Adrenal gland (tissue), 12 donors: Measurements from ENCODE around the gene TMEM204. TPM values are rescaled to one million over a fixed set of nuclear protein-coding genes. Genes with fewer than 3 reads are reported as not detected.

Source experiments
- DNase-seq, 7 donors: peaks; one replicate each; pipeline ENCODE4 v3.0.0-alpha.2; 2019 to 2020
- H3K27ac ChIP-seq, 5 donors: fragments of 200-600 bp; sonication (generic) in 4 of 5; 1 replicate in 3 of 5; 2 replicates in 2 of 5; pipeline versions ENCODE4 v1.5.1 to v1.8.0; 2016 to 2020; ENCODE audit warnings: mild to moderate bottlenecking in 1 of 5
- H3K27me3 ChIP-seq: fragments of 200-600 bp; 2 replicates; pipeline ENCODE4 v1.8.0; 2021
- H3K36me3 ChIP-seq, 2 donors: fragments of 200-600 bp; replicated peaks in 1 of 2; 1 replicate in 1 of 2; 2 replicates in 1 of 2; pipeline versions ENCODE4 v1.5.1 to v1.8.0; 2018 to 2022
- H3K4me1 ChIP-seq, 2 donors: fragments of 200-600 bp; replicated peaks in 1 of 2; 1 replicate in 1 of 2; 2 replicates in 1 of 2; pipeline versions ENCODE4 v1.5.1 to v1.8.0; 2018 to 2021
- H3K4me3 ChIP-seq, 4 donors: fragments of 200-600 bp; sonication (generic) in 3 of 4; one replicate each; pipeline ENCODE4 v1.5.1; 2016 to 2018
- H3K9me3 ChIP-seq, 3 donors: fragments of 200-600 bp; sonication (generic) in 1 of 3; replicated peaks in 1 of 3; 1 replicate in 2 of 3; 2 replicates in 1 of 3; pipeline versions ENCODE4 v1.5.1 to v1.8.0; 2016 to 2021
- POLR2A ChIP-seq, 2 donors: fragments of 450-650 bp; IDR thresholded peaks; one replicate each; pipeline ENCODE4 v1.6.1; 2017; ENCODE audit warnings: antibody characterized with exemption in 2 of 2, mild to moderate bottlenecking in 2 of 2, moderate library complexity in 1 of 2
- WGBS, 4 donors: extraction: QIAGEN DNeasy Blood & Tissue Kit in 2 of 4; methylation state at CpG; one replicate each; pipeline versions ENCODE4 v1.1.5 to v1.1.7; 2013 to 2017; 5-methylcytosine and 5-hydroxymethylcytosine counted together
- intact Hi-C, 2 donors: fragments of 100-400 bp; cut with DNase I; formaldehyde crosslinking; loops; one replicate each; pipeline versions ENCODE4 v1.14.1 to v1.15.0; 2022 to 2023
- polyA plus RNA-seq, 3 donors: library from polyadenylated mRNA; stranded (reverse); fragments of 200-250 nt in 2 of 3; fragments of 350-450 nt in 1 of 3; fragmentation: Illumina TruSeq in 1 of 3; extraction: RNeasy Lipid Tissue Mini Kit (QIAGEN cat#74804) in 1 of 3; gene quantifications; one replicate each; pipeline ENCODE4 v1.2.3, GENCODE V29; 2013 to 2014
- total RNA-seq, 9 donors: library from RNA; depleted of rRNA in 4 of 9; stranded (reverse); fragments of >200 nt in 4 of 9; fragments of 120-200 nt in 1 of 9; fragmentation: NEBNext Ultra II Directional in 1 of 9; extraction: Animal tissue kit (Norgen Biotek cat#: 25700) in 1 of 9; gene quantifications; one replicate each; pipeline versions ENCODE4 v1.1.0 to v1.2.4, GENCODE V29; 2013 to 2023
- TF ChIP-seq, protein P1 (sequence below), 6 experiments: fragments of 450-650 bp in 4 of 6; fragments of 200-600 bp in 2 of 6; sonication (generic) in 1 of 6; IDR thresholded peaks; 1 replicate in 5 of 6; 2 replicates in 1 of 6; pipeline versions ENCODE4 v1.5.1 to v1.8.0; 2016 to 2021; ENCODE audit warnings: antibody characterized with exemption in 6 of 6, mild to moderate bottlenecking in 2 of 6, moderate library complexity in 1 of 6
- donor health status: healthy with polysubstance abuse.
- donor health status: Bipolar disorder and iron deficiency.
- donor health status: DM: yes; HTN: yes; CAD: no.
- donor health status: DM: no; HTN: no; CAD: no.
- donor health status: DM: no; HTN: no; CAD: no.
- donor health status: DM: yes; HTN: yes; CAD: no.

The TMEM204 gene
- total and polyA plus RNA-seq, 12 donors: 7.4 to 77.2 (median 26.0) TPM

DNA sequence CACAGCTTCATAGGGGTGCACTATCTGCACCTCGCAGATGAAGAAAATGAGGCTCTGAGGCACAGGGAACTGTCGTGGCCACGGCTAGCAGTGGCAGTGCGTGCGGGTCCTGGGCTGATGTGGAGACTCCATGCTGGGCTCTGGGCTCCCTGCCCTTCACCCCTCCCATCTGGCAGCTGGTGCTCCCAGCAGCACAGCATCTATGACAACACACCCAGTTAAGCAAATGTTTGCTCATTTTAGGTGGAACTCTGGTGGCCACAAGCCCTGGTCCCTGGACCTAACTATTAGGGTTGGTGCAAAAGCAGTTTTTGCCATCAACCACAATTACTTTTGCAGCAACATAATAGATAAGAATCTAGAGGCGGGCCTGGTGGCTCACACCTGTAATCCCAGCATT is 47.5 kb downstream of the TMEM204 start:
- Histone ChIP-seq H3K36me3 (peaks cover 0 to 40% of the 10 kb centered on the region in 2 donors), H3K4me1 (no peaks in the 10 kb centered on the region), H3K9me3 (no peaks in the 10 kb centered on the region), H3K27me3 (no peaks in the 10 kb centered on the region), H3K27ac (no peak overlapping the region), H3K4me3 (no peak overlapping the region)
- 95 to 98% (median 96%) methylated on average over 6 of the region's 6 CpGs for WGBS, 4 donors
- TF ChIP-seq, protein P1, sequence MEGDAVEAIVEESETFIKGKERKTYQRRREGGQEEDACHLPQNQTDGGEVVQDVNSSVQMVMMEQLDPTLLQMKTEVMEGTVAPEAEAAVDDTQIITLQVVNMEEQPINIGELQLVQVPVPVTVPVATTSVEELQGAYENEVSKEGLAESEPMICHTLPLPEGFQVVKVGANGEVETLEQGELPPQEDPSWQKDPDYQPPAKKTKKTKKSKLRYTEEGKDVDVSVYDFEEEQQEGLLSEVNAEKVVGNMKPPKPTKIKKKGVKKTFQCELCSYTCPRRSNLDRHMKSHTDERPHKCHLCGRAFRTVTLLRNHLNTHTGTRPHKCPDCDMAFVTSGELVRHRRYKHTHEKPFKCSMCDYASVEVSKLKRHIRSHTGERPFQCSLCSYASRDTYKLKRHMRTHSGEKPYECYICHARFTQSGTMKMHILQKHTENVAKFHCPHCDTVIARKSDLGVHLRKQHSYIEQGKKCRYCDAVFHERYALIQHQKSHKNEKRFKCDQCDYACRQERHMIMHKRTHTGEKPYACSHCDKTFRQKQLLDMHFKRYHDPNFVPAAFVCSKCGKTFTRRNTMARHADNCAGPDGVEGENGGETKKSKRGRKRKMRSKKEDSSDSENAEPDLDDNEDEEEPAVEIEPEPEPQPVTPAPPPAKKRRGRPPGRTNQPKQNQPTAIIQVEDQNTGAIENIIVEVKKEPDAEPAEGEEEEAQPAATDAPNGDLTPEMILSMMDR (IDR thresholded peaks at IDR 0.05): no peak
- no peak for TF ChIP-seq POLR2A (IDR thresholded peaks at IDR 0.05)
- intact Hi-C loops: no loop called here
- DNase-seq: no peak

DNA sequence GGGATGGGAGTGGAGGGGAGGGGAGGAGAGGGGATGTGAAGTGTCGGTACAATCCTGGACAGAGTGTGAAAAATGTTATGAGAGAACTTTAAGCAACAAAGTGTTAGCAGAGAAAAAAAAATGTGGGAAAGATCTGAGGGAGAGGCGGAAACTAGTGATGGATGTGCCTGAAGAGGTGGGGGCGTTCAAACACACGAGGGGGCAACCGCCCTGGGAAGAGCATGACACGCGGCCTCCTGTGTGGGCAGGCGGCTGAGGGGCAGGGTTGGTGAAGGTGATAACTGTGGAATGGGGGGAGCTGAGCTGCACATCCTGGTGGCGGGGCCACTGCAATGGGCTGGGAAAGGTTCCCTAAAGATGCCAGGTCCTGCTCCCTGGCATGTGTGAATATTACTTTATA is 48.3 kb downstream of the TMEM204 start:
- Histone ChIP-seq H3K27ac (no peak overlapping the region), H3K4me3 (no peak overlapping the region), H3K36me3 (peaks cover 0 to 43% of the 10 kb centered on the region in 2 donors), H3K4me1 (no peaks in the 10 kb centered on the region), H3K27me3 (no peaks in the 10 kb centered on the region), H3K9me3 (no peaks in the 10 kb centered on the region)
- TF ChIP-seq POLR2A (IDR thresholded peaks at IDR 0.05): no peak
- TF ChIP-seq, protein P1 (IDR thresholded peaks at IDR 0.05): no peak
- 83 to 90% (median 87%) methylated on average over 9 of the region's 9 CpGs for WGBS, 4 donors
- DNase-seq: no peak
- intact Hi-C loops: no loop called here

DNA sequence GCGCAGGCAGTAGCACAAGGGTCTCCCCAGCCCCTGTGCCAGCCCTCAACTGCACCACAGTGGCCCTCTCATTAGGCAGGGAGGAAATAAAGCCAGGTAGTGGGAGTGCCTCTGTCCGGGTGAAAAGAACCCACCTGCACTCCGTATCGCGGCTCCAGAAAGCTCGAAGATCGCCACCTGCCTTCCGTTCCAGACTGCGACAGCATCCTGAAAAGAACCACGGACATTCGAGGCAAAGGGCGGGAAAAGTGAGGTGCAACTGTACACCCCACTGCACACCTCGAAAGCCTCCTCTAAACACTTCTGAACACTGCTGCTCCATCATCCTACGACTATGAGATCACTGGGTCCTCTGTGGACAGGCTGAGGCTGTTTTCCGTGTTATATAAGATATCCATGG is 49.7 kb downstream of the TMEM204 start:
- DNase-seq: no peak
- Histone ChIP-seq H3K4me3 (no peak overlapping the region), H3K27me3 (no peaks in the 10 kb centered on the region), H3K4me1 (no peaks in the 10 kb centered on the region), H3K27ac (no peak overlapping the region), H3K36me3 (peaks cover 0 to 43% of the 10 kb centered on the region in 2 donors), H3K9me3 (no peaks in the 10 kb centered on the region)
- intact Hi-C loops: no loop called here
- no peak for TF ChIP-seq POLR2A (IDR thresholded peaks at IDR 0.05)
- TF ChIP-seq, protein P1 (IDR thresholded peaks at IDR 0.05): no peak
- 83 to 90% (median 86%) methylated on average over 12 to 15 of the region's 15 CpGs for WGBS, 4 donors

DNA sequence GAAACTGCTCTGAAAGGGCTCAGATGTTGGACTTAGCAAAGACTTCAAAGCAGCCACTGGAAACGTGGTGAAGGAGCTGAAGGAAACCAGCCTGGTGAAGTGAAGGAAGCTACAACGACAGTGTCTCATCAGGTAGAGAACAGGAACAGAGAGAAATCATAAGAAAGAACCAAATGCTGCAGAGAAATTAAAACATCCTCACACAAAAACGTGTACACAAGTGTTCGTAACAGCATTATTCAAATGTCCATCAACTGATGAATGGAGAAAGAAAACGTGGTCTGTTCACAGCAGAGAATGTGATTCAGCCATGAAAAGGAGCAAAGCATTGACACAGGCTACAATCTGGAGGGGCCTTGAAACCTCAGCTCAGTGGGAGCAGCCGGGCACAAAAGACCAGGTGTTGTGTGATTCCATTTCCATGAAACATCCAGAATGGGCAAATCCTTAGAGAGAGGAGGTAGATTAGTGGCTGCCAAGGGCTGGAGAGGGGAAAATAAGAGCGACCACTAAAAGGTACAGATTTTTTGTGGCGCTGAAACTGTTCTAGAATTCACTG is 51.5 kb downstream of the TMEM204 start:
- peaks cover 0 to 41% of the 10 kb centered on the region in 2 donors for H3K36me3 ChIP-seq
- intact Hi-C loops: no loop called here
- WGBS, 4 donors: 85 to 89% (median 85%) methylated on average over 8 of the region's 8 CpGs
- no peaks in the 10 kb centered on the region for H3K9me3 ChIP-seq
- H3K4me1 ChIP-seq: no peaks in the 10 kb centered on the region
- H3K4me3 ChIP-seq: no peak overlapping the region
- no peak overlapping the region for H3K27ac ChIP-seq
- no peaks in the 10 kb centered on the region for H3K27me3 ChIP-seq
- DNase-seq: no peak
- no peak for TF ChIP-seq POLR2A (IDR thresholded peaks at IDR 0.05)
- TF ChIP-seq, protein P1 (IDR thresholded peaks at IDR 0.05): no peak
